HG03558 (cell line): ENCODE results near the gene ID3.
"Not testable (repeated sequence)": the region's sequence is repeated elsewhere in the genome, so short reads cannot be mapped to it uniquely, and the experiment has no call there.

ENCODE experiments used
- ATAC-seq: cut with Tn5 transposase; IDR thresholded peaks from one replicate; pipeline ENCODE4 v1.9.1; 2021; ENCODE audit warnings: moderate number of reproducible peaks; ENCODE audit not compliant: unreplicated experiment; ENCODE audit errors: extremely low read depth

The ID3 gene

DNA sequence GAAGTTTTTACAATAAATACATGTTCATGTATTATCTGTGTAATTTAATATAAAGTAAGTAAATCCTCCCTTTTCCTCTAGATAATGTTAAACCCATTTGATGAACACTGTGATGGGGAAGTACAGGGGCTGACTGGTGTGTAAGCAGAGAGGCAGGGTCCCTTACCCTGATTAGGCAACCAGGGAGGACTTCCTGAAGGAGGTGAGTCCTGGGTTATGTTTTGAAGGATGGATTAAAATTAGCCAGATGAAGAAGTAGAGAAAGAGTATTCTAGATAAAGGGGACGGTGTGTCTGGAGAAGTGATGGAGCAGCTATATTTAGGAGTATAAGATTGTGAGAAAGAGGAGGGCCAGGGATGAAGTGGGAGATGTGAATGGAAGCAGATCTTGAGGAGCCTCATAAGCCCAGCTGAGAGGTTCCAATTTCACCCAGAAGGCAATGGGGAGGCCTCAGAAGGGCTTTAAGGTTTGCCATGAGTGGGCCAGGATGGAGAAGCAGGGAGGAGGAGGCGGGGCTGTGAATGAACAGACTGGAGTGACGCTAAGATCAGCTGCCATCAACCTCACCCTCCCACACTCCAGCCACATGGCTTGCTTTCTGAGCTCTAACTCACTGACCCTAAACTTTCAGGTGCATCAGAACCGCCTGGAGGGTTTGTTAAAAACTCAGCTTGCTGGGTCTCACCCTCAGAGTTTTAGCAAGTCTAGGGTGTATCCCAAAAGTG, 30.9 kb upstream of the ID3 start:
- ATAC-seq: no peak

GRCh38 chr1:23589585-23589986, 30.3 kb upstream of the ID3 start:
- ATAC-seq: no peak

- no peak for ATAC-seq
Measured at GRCh38 chr1:23588749-23589548, 29.6 kb upstream of the ID3 start.

DNA sequence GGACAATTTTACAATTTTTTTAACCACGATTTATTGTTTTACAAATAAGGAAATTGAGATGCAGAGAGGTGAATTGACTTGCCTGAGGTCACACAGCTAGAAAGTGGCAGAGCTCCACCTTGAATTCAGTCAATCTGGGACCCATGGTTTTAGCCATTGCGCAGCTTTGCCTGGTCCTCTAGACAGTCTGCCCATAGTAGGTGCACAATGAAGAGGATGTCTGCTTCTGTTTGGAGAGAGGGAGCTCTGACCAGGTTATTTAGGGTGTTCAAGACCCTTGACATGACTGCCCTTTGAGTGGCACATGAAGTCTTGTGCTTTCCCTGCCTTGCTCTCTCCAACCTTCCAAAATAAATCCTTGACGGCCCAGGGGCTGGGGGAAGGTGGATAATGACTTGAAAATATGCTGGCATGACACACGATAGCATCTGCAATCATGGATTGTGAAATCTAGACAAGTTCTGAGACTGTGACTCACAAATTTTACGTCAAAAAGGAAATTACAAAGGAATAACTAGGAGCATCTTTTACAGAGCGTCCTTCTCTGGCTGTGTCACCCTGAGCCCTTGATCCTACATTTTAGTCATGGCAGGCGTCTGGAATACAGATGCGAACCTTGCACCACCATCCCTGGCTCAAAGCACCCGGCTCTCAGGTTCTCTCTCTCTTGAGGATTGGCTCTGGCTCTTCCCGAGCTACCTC, 26.2 kb upstream of the ID3 start:
- no peak for ATAC-seq

DNA sequence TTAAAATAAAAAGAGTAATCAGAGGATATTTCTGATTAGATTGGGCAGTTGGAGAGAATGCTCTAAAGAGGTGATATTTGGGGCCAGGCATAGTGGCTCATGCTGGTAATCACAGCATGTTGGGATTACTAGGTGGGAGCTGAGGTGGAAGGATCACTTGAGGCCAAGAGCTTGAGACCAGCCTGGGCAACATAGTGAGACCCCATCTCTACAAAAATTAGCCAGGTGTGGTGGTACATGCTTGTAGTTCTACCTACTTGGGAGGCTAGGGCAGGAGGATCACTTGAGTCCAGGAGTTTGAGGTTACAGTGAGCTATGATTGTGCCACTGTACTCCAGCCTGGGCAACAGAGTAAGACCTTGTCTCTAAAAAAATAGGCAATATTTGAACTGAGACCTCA, 24.4 kb upstream of the ID3 start:
- ATAC-seq: not testable (repeated sequence)

DNA sequence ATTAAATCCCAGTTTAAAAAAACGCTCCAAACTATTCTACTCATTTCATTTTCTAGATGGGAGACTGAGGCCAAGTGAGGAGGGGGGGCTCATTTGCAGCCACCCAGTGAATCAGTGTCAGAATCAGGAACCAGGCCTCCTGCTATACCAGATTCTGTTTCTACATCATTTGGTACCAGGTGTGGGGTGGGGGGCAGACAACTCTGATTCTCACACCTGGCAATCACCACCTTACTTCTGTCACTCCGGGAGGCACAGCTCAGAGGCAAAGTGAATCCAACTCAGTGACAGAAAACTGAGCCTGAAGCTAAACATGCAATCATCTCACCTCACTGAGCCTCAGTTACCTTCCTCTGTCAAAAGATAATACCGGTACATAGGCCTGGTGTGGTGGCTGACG, 23.5 kb upstream of the ID3 start:
- no peak for ATAC-seq

DNA sequence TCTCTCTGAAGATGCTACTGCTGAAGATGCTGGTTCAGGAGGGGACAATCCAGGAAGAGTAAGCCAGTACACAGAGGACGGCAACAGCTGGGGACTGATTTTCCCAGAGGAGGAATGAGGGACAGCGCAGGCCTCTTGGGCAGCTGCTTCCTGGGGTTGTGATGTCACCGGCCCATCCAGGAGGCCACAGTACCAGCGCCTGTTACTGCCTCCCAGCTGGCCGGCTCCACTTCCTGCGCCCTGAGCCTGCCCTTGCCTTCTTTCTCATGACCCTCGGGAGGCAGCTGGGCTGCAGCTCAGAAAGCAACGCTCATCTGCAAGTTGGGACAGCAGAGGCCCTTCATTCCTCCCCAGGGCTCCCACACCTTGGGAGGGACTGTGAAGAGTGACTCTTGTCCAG, 21.9 kb upstream of the ID3 start:
- ATAC-seq: no peak

DNA sequence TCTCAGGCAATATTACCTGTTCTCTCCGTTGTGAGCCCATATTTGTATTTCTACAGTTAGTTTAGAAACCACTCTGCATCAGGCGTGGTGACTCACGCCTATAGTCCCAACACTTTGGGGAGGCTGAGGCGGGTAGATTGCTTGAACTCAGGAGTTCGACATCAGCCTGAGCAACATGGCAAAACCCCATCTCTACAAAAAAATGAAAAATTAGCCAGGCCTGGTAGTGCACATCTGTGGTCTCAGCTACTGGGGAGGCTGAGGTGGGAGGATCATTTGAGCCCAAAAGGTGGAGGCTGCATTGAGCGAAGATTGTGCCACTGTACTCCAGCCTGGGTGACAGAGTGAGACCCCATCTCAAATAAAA, 19.7 kb upstream of the ID3 start:
- no peak for ATAC-seq

DNA sequence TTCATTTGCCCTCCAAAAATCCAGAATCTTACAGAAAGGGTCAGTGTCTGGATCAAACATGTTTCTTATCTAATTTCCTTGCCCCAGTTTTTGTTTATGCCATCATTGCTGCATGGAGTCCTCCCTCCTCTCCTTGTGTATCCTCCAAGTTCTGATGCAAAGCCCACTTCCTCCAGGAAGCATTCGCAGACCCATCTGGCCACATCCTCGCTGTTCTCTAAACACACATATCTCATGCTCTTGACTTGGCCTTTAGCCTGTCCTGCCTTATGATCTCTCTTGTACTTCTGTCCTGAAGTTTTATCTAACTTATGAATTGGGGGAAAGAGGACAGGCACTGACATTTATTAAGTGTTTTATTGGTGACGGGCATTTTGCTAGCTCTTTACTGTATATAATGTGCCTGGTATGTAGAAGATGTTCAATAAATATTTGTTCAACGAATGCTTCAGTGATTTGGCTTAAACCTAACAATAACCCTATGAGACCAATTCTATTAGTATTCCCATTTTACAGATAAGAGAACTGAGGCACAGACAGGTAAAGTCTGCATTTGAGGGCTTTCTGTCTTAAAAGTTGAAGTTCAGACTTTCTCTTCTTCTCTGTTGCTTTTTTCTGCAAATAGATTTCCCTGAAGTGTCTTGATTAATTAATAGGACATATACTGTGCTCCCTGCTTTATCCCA, 19.2 kb upstream of the ID3 start:
- no peak for ATAC-seq

DNA sequence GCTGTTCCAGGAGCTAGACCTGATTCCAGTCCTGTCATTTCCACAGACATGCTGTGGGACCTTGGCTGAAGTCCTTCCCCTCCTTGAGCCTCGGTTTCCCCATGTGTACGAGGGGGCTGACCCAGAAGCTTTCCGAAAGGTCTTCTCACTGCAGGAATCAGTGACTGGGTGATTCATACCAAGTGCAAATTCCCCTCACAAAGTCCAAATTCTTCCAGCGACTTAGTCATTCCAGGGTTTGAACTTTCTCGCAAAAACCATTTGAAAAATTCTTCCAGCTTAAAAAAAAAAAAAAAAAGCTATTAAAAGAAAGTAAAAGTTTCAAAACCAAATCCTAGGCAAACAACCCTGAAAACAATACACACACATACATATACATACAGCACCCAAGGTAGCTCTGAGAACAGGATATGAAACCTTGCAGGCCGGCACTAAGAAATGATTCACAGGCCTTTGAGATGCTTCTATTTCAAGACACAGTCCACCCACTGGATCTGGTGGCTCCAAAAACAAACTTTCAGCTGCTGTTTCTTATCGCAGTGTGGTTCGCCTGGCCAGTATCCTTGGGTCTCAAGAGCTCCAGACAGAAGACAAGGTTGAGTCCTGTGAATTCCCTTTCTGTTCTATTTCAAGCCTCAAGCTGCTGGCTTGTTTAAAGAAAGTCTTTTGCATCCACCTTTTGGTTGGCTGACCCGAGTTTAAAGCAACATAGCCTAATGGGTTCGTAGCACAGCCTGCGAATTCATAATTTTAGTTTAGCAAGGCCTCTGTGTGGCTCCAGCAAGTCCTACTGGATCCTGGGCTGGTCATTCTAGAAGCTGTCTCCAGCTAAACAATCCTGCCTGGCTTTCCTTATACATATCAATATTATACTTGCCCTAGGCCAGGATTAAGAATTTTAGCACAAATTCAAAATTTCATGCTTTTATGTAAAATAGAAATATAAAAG, 18.0 kb upstream of the ID3 start:
- peak; percentile 51 for ATAC-seq

- ATAC-seq: no peak
Measured at GRCh38 chr1:23576338-23577055, 17.2 kb upstream of the ID3 start.

- ATAC-seq: no peak
Measured at GRCh38 chr1:23575226-23575810, 16.0 kb upstream of the ID3 start.

- ATAC-seq: no peak
Measured at GRCh38 chr1:23574265-23574754, 15.0 kb upstream of the ID3 start.

GRCh38 chr1:23573574-23574182, 14.4 kb upstream of the ID3 start:
- ATAC-seq: no peak

- no peak for ATAC-seq
Measured at GRCh38 chr1:23571465-23571864, 12.2 kb upstream of the ID3 start.

DNA sequence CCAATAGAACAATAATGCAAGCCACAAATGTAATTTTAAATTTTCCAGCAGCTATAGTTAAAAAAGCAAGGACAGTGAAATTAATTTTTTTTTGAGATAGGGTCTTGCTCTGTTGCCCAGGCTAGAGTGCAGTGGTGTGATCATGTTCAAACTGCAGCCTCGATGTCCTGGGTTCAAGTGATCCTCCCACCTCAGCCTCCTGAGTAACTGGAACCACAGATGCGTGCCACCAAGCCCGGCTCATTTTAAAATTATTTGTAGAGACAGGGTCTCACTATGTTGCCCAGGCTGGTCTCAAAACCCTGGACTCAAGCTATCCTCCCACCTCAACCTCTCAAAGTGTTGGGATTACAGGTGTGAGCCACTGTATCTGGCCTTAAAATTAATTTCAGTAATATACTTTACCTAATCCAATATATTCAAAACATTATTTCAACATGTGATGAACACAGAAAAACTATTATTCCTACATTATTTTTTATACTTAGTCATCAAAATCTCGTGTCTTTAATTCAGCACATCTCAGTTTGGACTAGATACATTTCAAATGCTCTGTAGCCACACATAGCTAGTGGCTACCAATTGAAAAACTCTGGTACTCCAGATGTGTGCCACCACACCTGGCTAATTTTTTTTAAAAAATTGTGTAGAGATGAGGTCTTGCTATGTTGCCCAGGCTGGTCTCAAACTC, 10.8 kb upstream of the ID3 start:
- no peak for ATAC-seq

- no peak for ATAC-seq
Measured at GRCh38 chr1:23568608-23569383, 9.5 kb upstream of the ID3 start.
